Gastroesophageal sphincter (tissue), 4 donors: ENCODE data around the gene HCN3. TPM values are rescaled to one million over a fixed set of nuclear protein-coding genes. Genes with fewer than 3 reads are reported as not detected.

Experiments used
- ATAC-seq: fragments of 150-250 bp; one replicate; pipeline ENCODE4 v1.9.1; 2016; ENCODE audit warnings: mild to moderate bottlenecking, moderate library complexity
- H3K27ac ChIP-seq, 4 donors: fragments of 200-600 bp; sonication (generic) in 3 of 4; 1 replicate in 3 of 4; 2 replicates in 1 of 4; pipeline ENCODE4 v1.5.1; 2016 to 2019
- H3K27me3 ChIP-seq: fragments of 200-600 bp; sonication (generic); one replicate; pipeline ENCODE4 v1.5.1; 2019
- H3K36me3 ChIP-seq, 2 donors: fragments of 200-600 bp; sonication (generic); one replicate each; pipeline ENCODE4 v1.5.1; 2019; ENCODE audit warnings: control low read depth in 1 of 2
- H3K4me1 ChIP-seq, 3 donors: fragments of 200-600 bp; sonication (generic); 1 replicate in 2 of 3; 2 replicates in 1 of 3; pipeline ENCODE4 v1.5.1; 2016 to 2019; ENCODE audit warnings: control low read depth in 2 of 3
- H3K4me3 ChIP-seq, 2 donors: fragments of 200-600 bp; sonication (generic); one replicate each; pipeline ENCODE4 v1.5.1; 2019; ENCODE audit warnings: mild to moderate bottlenecking in 1 of 2, moderate library complexity in 1 of 2
- H3K9me3 ChIP-seq, 3 donors: fragments of 200-600 bp; sonication (generic); one replicate each; pipeline ENCODE4 v1.5.1; 2017 to 2019; ENCODE audit warnings: control low read depth in 2 of 3
- EP300 ChIP-seq: sonication (generic); formaldehyde crosslinking; IDR thresholded peaks from one replicate; pipeline ENCODE4 v1.6.1; 2017; ENCODE audit warnings: antibody characterized with exemption, mild to moderate bottlenecking
- POLR2A ChIP-seq, 2 donors: fragments of 450-650 bp; IDR thresholded peaks; one replicate each; pipeline ENCODE4 v1.6.1; 2017; ENCODE audit warnings: antibody characterized with exemption in 2 of 2, mild to moderate bottlenecking in 2 of 2, moderate library complexity in 1 of 2
- POLR2AphosphoS5 ChIP-seq: sonication (generic); formaldehyde crosslinking; IDR thresholded peaks from one replicate; pipeline ENCODE4 v1.6.1; 2017; ENCODE audit warnings: antibody characterized with exemption
- WGBS, 2 donors: methylation state at CpG; one replicate each; pipeline ENCODE4 v1.1.5; 2018; ENCODE audit warnings: low coverage in 1 of 2; 5-methylcytosine and 5-hydroxymethylcytosine counted together
- total RNA-seq, 4 donors: library from RNA; depleted of rRNA; stranded (reverse); fragments of >200 nt; gene quantifications; one replicate each; pipeline ENCODE4 v1.1.0, GENCODE V29; 2016
- TF ChIP-seq, protein P1 (sequence below), 4 experiments: fragments of 200-600 bp in 2 of 4; fragments of 450-650 bp in 2 of 4; sonication (generic) in 1 of 4; IDR thresholded peaks; one replicate each; pipeline ENCODE4 v1.5.1; 2017 to 2019; ENCODE audit warnings: antibody characterized with exemption in 4 of 4, mild to moderate bottlenecking in 2 of 4, moderate library complexity in 2 of 4

HCN3 gene
- total RNA-seq, 4 donors from 2014 or later: 0.47 to 2.2 (median 1.6) TPM

GRCh38 chr1:155323729-155324036 is 46.4 kb downstream of the HCN3 start:
- H3K36me3 ChIP-seq: peaks cover 0 to 30% of the 10 kb centered on the region in 2 donors
- TF ChIP-seq POLR2AphosphoS5 (no peak), POLR2A (IDR thresholded peaks at IDR 0.05) (peak in 1 of 2 donors; percentile 7), EP300 (no peak)
- TF ChIP-seq, protein P1, sequence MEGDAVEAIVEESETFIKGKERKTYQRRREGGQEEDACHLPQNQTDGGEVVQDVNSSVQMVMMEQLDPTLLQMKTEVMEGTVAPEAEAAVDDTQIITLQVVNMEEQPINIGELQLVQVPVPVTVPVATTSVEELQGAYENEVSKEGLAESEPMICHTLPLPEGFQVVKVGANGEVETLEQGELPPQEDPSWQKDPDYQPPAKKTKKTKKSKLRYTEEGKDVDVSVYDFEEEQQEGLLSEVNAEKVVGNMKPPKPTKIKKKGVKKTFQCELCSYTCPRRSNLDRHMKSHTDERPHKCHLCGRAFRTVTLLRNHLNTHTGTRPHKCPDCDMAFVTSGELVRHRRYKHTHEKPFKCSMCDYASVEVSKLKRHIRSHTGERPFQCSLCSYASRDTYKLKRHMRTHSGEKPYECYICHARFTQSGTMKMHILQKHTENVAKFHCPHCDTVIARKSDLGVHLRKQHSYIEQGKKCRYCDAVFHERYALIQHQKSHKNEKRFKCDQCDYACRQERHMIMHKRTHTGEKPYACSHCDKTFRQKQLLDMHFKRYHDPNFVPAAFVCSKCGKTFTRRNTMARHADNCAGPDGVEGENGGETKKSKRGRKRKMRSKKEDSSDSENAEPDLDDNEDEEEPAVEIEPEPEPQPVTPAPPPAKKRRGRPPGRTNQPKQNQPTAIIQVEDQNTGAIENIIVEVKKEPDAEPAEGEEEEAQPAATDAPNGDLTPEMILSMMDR (IDR thresholded peaks at IDR 0.05): no peak
- H3K4me1 ChIP-seq: peaks cover 0 to 64% (median 21%) of the 10 kb centered on the region in 3 donors
- H3K9me3 ChIP-seq: no peaks in the 10 kb centered on the region
- peak overlapping the region; percentile 81 to 92 for H3K4me3 ChIP-seq
- H3K27me3 ChIP-seq: no peaks in the 10 kb centered on the region
- peak; percentile 73 for ATAC-seq
- peak overlapping the region; percentile 96 to 99 (median 98) for H3K27ac ChIP-seq
- WGBS, 2 donors: no CpG with 5 or more reads among the region's 29 CpGs

DNA sequence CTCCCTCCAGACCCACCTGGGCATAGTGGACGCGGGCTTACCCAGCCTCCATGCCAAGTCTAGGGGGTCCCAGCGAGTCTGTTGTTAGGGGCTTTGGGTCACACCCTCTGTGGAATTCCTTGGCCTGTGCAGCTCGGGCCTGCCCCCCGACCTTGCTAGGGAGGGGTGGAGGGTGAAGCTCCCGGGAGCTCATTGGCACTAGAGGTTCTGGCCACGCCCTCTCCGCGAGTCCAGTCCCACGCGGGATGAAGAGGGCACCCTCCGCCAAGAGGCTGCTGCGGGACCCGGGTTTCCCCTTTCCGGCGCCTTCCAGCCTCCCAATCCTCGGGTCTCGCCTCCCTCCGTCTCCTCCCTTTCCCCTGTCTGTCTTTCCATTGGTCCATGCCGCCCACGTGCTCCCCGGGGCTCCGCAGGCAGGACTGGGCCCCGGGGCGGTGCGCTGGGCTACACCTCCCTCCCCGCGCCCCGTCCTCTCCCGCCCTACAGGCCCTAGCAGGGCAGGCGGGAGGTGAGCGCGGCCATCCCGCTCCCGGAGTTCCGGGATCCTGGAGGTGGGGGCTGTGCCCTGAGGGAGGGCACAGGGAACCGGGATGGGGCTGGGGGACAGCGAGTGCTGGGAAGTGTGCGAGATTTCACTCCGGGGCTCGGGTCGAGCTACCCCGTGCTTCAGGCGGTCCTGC is 46.9 kb downstream of the HCN3 start:
- 0% methylated on average over 1 of the region's 44 CpGs; no CpG with 5 or more reads in 1 of the 2 donors for WGBS, 2 donors
- H3K27ac ChIP-seq: peak overlapping the region; percentile 96 to 99 (median 98)
- ATAC-seq: peak; percentile 86
- H3K9me3 ChIP-seq: no peaks in the 10 kb centered on the region
- H3K4me1 ChIP-seq: peaks cover 0 to 64% (median 21%) of the 10 kb centered on the region in 3 donors
- H3K27me3 ChIP-seq: no peaks in the 10 kb centered on the region
- TF ChIP-seq POLR2AphosphoS5 (peak; percentile 78), POLR2A (IDR thresholded peaks at IDR 0.05) (peak; percentile 84), EP300 (no peak)
- TF ChIP-seq, protein P1 (IDR thresholded peaks at IDR 0.05): peak in 1 of 4 experiments; percentile 26
- peak overlapping the region; percentile 81 to 92 for H3K4me3 ChIP-seq
- peaks cover 0 to 32% of the 10 kb centered on the region in 2 donors for H3K36me3 ChIP-seq

- Histone ChIP-seq H3K9me3 (no peaks in the 10 kb centered on the region), H3K4me1 (peaks cover 0 to 60% (median 21%) of the 10 kb centered on the region in 3 donors), H3K27ac (peak overlapping the region; percentile 68 to 99 (median 98)), H3K27me3 (no peaks in the 10 kb centered on the region), H3K4me3 (peak overlapping the region; percentile 81 to 92), H3K36me3 (peaks cover 0 to 40% of the 10 kb centered on the region in 2 donors)
- TF ChIP-seq, protein P1 (IDR thresholded peaks at IDR 0.05): peak in 3 of 4 experiments; percentile 23 to 63 (median 47)
- TF ChIP-seq POLR2AphosphoS5: no peak
- WGBS, 2 donors: 0 to 1% methylated on average over 5 to 12 of the region's 59 CpGs
- ATAC-seq: no peak
Observed at GRCh38 chr1:155324717-155325602, 47.7 kb downstream of the HCN3 start.

GRCh38 chr1:155325603-155325893 is 48.3 kb downstream of the HCN3 start:
- TF ChIP-seq POLR2AphosphoS5 (no peak), POLR2A (IDR thresholded peaks at IDR 0.05) (no peak), EP300 (no peak)
- TF ChIP-seq, protein P1 (IDR thresholded peaks at IDR 0.05): no peak
- no peak for ATAC-seq
- Histone ChIP-seq H3K36me3 (peaks cover 0 to 46% of the 10 kb centered on the region in 2 donors), H3K4me3 (peak overlapping the region in 1 of 2 donors; percentile 92), H3K9me3 (no peaks in the 10 kb centered on the region), H3K4me1 (peaks cover 0 to 54% (median 15%) of the 10 kb centered on the region in 3 donors), H3K27me3 (no peaks in the 10 kb centered on the region), H3K27ac (peak overlapping the region in 3 of 4 donors; percentile 98 to 99 (median 99))
- no CpG with 5 or more reads among the region's 6 CpGs for WGBS, 2 donors
